ENCODE data around the gene LRTM2. TPM values are rescaled to one million over a fixed set of nuclear protein-coding genes. Genes with fewer than 3 reads are reported as not detected.

Gene LRTM2
- total RNA-seq, 2 donors from 2014 or later = not detected

DNA sequence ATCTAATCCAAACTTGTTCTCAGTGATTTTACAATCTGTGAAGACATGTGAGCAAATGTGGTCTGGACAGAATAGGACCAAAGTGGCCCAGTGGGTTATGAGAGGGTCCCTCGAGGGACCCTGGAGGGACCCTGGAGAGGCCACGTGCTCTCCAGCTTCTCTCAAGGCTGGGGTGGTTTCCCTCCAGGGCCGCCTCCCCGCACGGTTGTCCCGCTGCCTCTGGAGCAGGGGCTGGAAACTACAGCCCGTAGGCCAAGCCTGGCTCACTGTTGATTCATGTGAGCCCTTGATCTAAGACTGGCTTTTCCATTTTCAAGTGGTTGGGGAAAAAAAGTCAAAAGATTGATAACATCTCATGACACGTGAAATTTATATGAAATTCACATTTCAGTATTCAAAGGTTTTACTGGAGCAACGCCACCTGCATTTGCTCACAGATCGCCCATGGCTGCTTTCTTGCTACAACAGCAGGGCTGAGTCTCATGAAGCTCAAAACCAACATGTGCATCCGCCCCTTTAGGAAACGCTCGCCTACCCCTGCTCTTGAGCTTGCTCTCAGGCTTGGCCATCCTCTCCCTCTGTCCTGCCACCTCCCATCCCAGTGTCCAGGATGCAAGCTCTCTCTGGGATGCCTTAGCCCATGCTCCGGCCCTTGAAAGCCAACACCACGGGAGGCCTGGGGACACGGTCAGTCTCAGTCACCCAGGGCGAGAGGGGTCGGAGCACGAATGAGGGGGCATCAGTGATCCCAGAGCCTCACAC, 12.1 kb upstream of the LRTM2 start:
- Histone ChIP-seq H3K4me3 (no peak overlapping the region), H3K27me3 (replicated peaks; ENCODE audit: insufficient read depth) (no peaks in the 10 kb centered on the region), H3K27ac (no peak overlapping the region), H3K4me1 (replicated peaks) (no peaks in the 10 kb centered on the region), H3K36me3 (no peaks in the 10 kb centered on the region), H3K9me3 (no peaks in the 10 kb centered on the region)
- WGBS = 88% methylated on average over 19 of the region's 19 CpGs
- intact Hi-C loops (cut with DNase I) = no loop called here
- DNase-seq (ENCODE audit: low spot score) = no peak
- TF ChIP-seq, protein P1, sequence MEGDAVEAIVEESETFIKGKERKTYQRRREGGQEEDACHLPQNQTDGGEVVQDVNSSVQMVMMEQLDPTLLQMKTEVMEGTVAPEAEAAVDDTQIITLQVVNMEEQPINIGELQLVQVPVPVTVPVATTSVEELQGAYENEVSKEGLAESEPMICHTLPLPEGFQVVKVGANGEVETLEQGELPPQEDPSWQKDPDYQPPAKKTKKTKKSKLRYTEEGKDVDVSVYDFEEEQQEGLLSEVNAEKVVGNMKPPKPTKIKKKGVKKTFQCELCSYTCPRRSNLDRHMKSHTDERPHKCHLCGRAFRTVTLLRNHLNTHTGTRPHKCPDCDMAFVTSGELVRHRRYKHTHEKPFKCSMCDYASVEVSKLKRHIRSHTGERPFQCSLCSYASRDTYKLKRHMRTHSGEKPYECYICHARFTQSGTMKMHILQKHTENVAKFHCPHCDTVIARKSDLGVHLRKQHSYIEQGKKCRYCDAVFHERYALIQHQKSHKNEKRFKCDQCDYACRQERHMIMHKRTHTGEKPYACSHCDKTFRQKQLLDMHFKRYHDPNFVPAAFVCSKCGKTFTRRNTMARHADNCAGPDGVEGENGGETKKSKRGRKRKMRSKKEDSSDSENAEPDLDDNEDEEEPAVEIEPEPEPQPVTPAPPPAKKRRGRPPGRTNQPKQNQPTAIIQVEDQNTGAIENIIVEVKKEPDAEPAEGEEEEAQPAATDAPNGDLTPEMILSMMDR (IDR thresholded peaks at IDR 0.05) = no peak
- TF ChIP-seq POLR2AphosphoS5 (IDR thresholded peaks at IDR 0.05) (no peak), POLR2A (IDR thresholded peaks at IDR 0.05) (no peak)

- intact Hi-C loops (cut with DNase I) = no loop called here
- whole genome bisulfite sequencing = 89% methylated on average over 22 of the region's 22 CpGs
- no peaks in the 10 kb centered on the region for H3K9me3 ChIP-seq
- TF ChIP-seq POLR2AphosphoS5 (IDR thresholded peaks at IDR 0.05) (no peak), POLR2A (IDR thresholded peaks at IDR 0.05) (no peak)
- TF ChIP-seq, protein P1 (IDR thresholded peaks at IDR 0.05) = no peak
- no peaks in the 10 kb centered on the region for H3K36me3 ChIP-seq
- DNase-seq (ENCODE audit: low spot score) = no peak
- no peaks in the 10 kb centered on the region for H3K4me1 ChIP-seq (replicated peaks)
- H3K4me3 ChIP-seq = no peak overlapping the region
- no peaks in the 10 kb centered on the region for H3K27me3 ChIP-seq (replicated peaks; ENCODE audit: insufficient read depth)
- H3K27ac ChIP-seq = no peak overlapping the region
These were observed 11.4 kb upstream of the LRTM2 start for GRCh38 chr12:1808798-1809480.

DNA sequence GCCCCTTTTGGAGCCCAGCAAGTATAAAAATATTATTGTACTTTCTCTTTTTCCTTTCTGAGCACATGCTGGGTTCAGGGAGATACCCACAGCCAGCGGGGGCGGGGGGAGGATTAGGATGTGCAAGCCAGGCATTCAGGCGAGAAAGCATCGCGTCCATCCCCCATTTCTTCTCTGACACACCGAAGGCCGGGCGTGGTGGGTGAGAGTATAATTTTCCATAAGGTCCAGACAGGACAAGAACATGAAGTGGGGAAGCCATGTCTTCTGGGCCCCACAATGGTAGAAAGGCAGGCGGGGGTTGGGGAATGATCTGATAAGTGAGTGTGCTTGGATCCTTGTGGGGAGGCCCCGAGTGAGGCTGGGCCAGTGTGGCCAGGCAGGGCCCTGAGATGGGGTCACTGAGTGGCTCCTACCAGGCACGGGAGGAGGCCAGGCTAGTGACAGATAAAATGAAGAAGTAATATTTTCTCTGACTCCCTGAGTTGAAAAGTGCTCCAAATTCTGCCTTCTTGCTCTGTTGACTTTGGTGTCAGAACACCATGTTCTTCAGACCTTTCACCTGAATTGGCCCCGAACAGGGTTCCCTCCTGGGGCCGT, 10.7 kb upstream of the LRTM2 start:
- no peaks in the 10 kb centered on the region for H3K27me3 ChIP-seq (replicated peaks; ENCODE audit: insufficient read depth)
- no peaks in the 10 kb centered on the region for H3K9me3 ChIP-seq
- intact Hi-C loops (cut with DNase I) = no loop called here
- TF ChIP-seq, protein P1 (IDR thresholded peaks at IDR 0.05) = no peak
- TF ChIP-seq POLR2A (IDR thresholded peaks at IDR 0.05) (no peak), POLR2AphosphoS5 (IDR thresholded peaks at IDR 0.05) (no peak)
- DNase-seq (ENCODE audit: low spot score) = no peak
- no peaks in the 10 kb centered on the region for H3K4me1 ChIP-seq (replicated peaks)
- H3K4me3 ChIP-seq = no peak overlapping the region
- H3K27ac ChIP-seq = no peak overlapping the region
- no peaks in the 10 kb centered on the region for H3K36me3 ChIP-seq
- WGBS = 90% methylated on average over 13 of the region's 13 CpGs

- intact Hi-C loops (cut with DNase I) = no loop called here
These were observed 10.0 kb upstream of the LRTM2 start for GRCh38 chr12:1810201-1810930.

More at GRCh38 chr12:1810201-1810930, 10.0 kb upstream of the LRTM2 start:
- no peak for DNase-seq (ENCODE audit: low spot score)
- Histone ChIP-seq H3K9me3 (no peaks in the 10 kb centered on the region), H3K4me1 (replicated peaks) (no peaks in the 10 kb centered on the region), H3K27ac (no peak overlapping the region), H3K36me3 (no peaks in the 10 kb centered on the region), H3K27me3 (replicated peaks; ENCODE audit: insufficient read depth) (peaks cover 3% of the 10 kb centered on the region), H3K4me3 (no peak overlapping the region)
- TF ChIP-seq POLR2A (IDR thresholded peaks at IDR 0.05) = no peak
- TF ChIP-seq, protein P1 (IDR thresholded peaks at IDR 0.05) = no peak
- TF ChIP-seq POLR2AphosphoS5 (IDR thresholded peaks at IDR 0.05) = no peak
- 90% methylated on average over 21 of the region's 21 CpGs for WGBS
